ENCODE results near the gene BNIP5.
"Not testable (repeated sequence)": the region's sequence is repeated elsewhere in the genome, so short reads cannot be mapped to it uniquely, and the experiment has no call there.

The BNIP5 gene

DNA sequence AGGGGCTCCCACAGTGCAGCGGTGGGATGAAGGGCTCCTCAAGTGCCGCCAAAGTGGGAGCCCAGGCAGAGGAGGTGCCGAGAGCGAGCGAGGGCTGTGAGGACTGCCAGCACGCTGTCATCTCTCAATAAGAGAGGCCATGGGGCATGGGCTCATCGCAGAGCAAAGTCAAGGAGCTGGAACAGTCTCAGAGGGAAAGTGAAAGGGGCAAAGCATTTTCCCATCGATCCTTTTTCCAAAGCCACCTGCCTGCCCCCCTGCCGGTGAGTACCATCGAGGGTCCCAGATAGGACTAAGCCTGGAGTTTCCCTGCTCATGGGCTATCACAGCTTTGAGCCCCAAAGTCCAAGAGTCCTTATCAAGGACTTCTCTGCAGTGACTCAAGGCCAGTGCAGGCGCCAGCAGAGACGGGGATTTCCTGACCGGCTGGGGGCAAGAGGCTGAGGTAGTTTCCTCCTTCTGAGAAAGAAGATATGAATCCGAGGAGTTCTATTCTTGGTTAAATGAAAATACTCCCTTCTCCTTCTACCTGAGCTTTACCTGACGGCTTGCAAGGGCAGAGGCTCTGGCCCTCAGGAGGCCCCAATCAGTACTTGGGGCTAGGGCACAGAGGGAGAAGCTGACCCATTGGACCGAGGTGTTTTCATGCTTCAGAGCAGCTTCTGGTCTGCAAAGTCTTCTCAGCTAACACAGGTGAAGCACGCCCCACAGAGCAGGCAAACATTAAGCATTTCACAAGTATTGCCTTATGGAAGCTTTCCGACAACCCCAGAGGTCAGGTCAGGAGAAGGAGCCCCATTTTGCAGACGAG is 28.2 kb upstream of the BNIP5 start:
- peak; percentile 20 for DNase-seq

DNA sequence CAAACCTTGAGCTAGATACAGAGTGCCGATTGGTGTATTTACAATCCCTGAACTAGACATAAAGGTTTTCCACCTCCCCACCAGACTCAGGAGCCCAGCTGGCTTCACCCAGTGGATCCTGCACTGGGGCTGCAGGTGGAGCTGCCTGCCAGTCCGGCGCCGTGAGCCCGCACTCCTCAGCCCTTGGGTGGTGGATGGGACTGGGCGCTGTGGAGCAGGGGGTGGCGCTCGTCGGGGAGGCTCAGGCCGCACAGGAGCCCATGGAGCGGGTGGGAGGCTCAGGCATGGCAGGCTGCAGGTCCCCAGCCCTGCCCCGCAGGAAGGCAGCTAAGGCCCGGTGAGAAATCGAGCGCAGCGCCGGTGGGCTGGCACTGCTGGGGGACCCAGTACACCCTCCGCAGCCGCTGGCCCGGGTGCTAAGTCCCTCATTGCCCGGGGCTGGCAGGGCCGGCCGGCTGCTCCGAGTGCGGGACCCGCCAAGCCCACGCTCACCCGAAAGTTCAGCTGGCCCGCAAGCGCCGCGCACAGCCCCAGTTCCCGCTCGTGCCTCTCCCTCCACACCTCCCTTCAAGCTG is 27.5 kb upstream of the BNIP5 start:
- DNase-seq = not testable (repeated sequence)

DNA sequence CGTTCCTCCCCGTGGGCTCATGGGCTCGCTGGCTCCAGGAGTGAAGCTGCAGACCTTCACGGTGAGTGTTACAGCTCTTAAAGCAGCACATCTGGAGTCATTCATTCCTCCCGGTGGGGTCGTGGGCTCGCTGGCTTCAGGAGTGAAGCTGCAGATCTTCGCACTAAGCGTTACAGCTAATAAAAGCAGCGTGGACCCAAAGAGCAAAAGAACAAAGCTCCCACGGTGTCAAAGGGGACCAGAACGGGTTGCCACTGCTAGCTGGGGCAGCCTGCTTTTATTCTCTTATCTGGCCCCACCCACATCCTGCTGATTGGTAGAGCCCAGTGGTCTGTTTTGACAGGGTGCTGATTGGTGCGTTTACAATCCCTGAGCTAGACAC is 26.7 kb upstream of the BNIP5 start:
- DNase-seq = not testable (repeated sequence)

DNA sequence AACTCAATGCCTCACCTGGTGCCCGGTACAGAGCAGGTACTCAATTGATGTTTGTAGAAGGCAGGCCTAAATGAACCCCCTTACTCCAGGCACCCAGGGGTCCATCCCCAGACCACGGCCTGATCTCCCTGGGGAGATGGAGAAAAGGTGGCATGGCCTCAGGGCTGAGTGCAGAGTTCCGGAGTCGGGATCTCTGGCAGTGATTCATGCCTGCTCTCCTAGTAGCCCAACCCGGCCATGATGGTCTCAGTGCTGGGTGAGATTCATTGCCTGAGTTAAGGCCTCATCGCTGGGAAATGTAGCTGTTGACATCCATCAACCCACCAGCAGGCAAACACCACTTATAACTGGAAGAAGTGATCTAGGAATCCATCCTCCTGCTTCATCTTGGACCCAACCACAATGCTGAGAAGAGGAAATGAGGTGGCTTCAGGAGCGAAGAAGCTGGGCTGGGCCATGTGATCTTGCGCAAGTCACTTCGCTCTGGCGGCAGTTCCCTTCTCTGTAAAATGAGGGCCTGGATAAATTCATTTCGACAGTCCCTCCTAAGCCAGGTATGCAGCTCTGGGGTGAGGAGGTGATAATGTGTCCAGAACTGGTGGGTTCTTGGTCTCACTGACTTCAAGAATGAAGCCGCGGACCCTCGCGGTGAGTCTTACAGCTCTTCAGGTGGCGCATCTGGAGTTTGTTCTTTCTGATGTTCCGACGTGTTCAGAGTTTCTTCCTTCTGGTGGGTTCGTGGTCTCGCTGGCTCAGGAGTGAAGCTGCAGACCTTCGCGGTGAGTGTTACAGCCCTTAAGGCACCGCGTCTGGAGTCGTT is 26.1 kb upstream of the BNIP5 start:
- DNase-seq = no peak

DNA sequence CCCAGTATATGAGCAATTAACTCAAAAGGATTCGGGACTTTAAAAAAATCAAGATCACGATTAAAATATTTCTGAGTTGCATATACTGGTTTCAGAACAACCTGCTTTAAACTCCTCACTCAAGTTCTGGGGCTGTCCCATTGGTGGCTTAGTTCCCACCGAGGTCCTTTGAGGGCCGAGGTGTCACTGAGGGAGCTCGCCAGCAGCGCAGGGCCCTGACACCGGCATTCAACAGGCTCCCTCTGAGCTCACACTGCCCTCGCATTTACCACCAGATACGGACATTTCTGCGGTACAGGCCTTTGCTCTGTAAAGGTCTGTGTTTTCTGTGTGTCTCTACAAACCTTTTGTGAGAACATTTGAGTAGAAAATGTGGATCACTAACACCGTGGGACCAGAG is 24.4 kb upstream of the BNIP5 start:
- DNase-seq = no peak

DNA sequence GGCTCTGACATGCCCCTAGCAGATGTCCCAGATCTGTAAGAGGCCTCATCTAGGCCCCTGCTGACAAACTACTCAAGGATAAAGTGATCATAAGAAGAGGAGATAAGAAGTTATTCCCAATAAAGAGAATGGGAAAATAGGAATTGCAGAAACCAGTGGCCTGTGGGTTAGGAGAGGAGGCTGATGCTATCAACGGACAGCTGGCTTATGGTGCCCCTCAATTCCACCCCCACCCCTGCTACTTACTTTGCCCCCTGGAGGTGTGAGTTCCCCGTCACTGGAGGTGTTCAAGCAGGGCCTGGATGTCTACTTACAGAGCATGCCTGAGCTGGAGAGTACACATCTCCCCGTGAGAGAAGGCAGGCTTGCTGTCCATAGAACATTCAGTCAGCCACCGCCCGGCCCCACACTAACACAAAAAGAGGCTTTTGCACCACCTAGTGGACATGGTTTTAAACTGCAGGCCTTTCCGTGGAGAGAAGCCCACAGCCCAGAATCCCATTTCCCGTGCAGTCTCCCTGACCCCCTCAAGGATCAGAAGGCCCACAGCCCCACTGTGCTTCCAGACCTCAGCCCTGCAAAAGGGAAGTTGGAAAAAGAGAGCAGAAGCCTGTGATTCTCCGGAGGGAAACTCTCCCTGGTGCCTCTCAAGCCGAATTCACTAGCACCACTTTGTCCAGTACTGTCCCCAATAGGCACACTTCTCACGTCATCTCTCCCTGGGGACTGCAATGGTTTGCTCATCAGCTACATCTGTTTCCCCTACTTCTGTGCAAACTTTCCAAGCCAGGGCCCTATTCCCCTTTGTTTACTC is 23.8 kb upstream of the BNIP5 start:
- DNase-seq = peak; percentile 77

DNA sequence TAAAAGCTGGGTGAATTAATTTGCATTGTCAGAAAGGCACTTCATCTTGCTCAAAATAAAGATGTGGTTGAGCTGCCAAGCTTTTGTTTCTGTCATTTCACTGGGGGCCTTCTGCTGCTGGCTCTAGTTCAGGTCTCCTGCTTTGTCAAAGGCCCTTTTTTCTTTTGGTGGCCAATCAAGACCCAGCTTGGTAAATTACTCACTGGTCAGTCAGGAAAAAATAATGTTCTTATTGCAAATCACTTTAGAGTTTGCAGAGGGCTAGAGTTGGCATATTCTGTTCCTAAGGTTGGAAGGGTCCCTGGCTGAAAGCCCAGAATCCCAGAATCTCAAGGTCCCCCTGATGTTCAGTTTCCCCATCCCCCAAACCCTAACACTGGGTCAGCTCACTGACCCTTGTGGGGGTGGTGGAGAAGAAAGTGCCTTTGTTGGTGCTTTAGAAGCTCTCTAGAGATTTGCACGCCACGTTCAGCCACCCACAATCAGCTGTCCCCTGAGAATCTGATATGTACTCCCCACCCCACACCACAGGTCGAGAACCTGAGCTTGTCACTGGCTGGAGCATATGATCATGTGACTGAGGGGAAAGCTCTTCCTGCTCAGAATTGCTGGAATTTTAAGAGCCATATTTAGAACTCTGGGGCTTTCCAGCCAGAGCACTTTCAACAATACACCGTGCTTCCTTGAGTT is 21.7 kb upstream of the BNIP5 start:
- no peak for DNase-seq

DNA sequence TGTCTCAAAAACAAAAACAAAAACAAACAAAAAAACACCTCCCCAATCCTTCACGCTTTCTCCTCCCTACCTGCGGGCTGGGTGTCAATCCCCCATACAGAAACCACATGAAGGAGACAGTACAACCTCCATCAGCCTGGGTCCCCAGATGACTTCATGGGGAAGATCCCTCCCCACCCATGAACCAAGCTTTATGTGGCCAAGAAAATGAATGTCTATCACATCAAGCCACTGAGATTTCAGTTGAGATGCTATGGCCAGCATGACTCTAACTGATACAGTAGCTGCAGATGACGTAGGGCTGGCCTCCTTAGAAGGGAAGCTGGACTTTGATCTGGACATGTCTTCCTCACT is 21.2 kb upstream of the BNIP5 start:
- no peak for DNase-seq

DNA sequence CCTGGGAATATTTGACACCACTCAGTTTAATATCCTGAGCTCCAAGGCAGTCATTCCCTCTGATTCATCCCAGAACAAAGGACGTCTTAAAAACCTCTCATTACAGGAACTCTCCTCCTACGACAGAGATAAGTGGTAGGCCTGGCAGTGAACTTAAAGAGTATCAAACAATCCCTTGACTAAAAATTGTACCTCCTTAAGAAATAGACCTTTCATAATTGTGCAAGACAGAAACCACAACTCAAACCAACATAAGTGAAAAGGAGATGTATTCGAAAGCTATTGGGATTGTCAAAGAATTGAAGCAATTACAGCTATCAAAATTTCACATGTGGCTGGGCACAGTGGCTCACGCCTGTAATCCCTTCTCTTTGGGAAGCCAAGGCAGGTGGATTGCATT is 19.1 kb upstream of the BNIP5 start:
- no peak for DNase-seq

DNA sequence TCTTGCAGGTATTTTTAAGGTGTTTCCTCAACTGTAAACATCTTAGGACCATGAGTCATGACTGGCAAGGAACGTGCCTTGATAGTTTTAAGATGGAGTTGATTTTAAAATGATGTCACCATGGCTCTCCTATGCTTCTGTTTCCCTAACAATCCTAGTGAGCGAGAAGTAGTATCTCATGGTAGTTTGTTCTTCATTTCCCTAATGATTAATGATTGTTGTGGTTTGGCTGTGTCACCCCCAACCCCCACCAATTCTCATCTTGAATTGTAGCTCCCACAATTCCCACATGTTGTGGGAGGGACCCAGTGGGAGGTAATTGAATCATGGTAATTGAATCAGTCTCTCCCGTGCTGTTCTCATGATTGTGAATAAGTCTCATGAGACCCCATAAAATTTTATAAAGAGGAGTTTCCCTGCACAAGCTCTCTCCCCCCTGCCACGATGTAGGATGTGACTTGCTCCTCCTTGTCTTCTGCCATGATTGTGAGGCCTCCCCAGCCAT is 16.8 kb upstream of the BNIP5 start:
- no peak for DNase-seq

DNA sequence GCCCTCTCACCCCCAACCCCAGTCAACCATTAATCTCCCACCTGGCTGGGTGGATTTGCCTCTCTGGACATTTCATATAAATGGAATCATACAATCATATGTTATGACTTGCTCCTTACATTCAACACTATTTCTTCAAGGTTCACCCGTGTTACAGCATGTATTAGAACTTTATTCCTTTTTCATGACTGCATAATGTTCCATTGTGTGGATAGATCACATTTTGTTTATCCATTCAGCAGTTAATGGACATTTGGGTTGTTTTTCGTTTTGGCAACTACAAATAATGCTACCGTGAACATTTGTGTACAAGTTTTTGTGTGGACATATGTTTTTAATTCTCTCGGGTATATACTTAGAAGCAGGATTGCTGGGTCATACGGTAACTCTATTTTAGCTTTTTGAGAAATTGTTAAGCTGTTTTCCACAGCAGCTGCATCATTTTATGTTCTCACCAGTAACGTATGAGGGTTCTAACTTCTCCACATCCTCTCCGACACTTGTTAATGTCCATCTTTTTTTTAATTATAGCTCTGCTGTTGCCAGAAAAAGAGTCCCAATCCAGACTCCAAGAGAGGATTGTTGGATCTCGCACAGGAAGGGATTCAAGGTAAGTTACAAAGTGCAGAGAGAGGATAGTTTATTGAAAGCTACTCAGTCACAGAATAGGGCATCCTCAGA is 15.9 kb upstream of the BNIP5 start:
- no peak for DNase-seq

DNA sequence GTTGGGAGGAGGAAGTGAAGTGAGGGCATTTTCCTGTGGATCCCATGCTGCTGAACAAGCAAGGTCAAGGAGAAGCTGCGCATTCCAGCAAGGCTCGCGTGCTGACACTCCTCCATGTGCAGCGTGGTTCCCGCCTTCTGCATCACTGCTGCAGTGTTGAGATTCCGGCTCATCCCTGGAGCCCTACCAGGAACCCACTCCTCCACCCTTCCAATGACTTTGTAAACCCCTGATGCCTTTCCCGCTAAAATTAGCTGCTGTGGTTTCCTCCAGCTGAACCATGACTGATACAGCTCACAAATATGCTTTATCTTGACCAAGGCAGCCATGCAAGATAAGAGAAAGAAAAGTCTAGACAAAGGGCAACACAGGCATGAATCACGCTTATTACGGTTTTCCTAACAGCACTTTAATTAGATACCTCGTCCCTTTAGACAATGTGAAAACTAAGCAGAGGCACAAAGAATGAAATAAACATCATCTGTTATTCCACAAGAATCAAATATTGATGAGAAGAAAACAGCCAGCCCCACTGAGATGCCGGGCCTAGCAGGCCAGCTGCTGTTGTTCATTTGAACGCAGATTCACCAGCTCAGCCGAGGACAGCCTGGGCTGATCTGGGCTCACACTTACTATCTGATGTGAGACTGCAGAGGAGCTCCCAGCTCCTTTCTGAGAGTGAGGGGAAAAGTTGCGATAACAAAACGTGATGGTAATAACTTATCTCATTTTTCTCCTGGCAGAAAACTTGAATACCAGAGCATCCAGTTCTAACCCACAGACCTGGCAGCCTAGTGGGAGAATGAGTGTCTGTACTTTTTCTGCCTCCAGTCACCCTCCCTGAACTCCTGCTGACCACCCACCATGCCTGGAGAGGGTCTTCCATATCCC is 14.2 kb upstream of the BNIP5 start:
- DNase-seq = no peak

DNA sequence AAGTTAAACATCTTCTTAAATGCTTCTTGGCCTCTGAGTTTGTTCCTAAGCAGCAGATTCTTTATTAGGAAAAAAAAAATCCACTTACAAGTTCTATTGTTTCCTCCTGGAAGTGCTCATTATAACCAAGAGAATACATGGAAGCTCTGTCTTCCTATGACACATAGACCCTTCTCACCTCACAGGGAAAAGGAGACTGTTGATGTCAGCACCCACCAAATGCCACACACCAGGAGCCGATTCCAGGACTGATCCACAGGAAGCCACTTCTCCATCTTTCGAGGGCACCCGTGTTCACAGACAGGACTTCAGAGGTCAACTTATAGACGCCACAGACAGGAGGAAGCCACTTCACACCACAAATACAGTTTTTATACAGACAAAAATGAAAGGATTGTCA is 13.4 kb upstream of the BNIP5 start:
- DNase-seq = no peak

DNA sequence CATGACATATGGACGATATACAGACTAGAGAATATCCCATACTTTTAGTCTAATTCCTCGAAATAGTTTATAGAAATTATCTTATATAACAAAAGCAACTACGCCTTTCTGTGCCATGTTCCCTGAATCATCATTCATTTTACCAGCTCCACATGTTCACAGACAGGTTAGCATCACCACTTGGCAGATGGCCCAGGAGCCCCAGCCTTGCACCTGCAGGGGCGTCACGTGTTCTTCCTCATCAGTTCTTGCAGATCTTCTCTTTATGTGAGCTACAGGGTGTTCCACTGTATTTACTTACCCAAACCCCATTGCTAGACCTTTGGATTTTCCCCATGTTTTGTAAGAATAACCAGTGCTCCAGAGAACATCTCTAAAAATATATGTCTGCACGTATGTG is 12.6 kb upstream of the BNIP5 start:
- DNase-seq = no peak

DNA sequence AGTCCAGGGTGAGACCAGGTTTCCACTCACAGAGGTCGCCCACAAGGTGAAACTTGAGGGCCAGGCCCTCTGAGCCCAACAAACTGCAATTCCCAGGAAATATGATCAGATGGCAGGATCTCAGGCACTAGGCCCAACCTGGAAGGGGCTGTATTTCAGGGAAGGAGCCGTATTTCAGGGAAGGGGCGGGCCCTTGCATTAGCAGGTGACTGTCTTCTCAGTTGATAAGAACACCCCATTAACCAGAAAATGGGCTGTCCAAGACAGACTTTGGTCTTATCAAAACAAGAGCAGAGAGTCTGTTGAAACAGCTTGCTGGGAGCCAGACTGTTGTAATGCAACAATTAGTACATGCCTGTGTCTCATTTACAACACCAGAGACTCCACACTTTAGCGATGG is 10.9 kb upstream of the BNIP5 start:
- DNase-seq = no peak

DNA sequence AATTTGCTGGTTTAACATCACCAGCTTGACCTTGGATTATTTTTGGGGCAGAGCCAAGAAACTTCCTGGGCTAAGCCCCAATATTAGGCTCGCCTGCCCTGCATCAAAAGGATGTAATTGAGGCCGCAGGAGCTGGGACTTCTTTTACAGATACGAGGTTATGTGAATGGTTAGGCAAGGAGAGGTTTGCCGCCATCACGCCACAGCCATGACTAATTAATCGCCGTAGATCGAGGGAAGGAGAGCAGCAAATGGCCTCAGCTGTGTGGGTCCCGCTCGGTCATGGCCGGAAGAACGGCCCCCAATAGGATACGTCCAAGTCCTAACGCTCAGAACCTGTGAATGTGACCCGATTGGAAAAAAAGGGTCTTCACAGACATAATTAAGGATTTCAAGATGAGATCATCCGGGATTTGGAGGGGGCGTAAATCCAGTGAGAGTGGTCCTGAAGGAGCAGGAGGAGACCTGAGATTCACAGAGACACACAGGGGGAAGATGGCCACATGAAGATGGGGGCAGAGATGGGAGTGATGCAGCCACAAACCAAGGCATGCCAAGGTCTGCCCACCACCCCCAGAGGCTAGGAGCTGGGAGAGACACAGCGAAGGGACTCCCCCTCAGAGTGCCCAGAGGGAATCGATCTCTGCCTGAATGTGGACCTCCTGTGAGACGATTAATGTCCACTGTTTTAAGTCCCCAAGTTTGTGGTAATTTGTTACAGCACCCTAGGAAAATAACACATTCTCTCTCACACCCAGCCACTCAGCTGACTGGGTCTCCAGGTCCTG is 10.0 kb upstream of the BNIP5 start:
- no peak for DNase-seq

DNA sequence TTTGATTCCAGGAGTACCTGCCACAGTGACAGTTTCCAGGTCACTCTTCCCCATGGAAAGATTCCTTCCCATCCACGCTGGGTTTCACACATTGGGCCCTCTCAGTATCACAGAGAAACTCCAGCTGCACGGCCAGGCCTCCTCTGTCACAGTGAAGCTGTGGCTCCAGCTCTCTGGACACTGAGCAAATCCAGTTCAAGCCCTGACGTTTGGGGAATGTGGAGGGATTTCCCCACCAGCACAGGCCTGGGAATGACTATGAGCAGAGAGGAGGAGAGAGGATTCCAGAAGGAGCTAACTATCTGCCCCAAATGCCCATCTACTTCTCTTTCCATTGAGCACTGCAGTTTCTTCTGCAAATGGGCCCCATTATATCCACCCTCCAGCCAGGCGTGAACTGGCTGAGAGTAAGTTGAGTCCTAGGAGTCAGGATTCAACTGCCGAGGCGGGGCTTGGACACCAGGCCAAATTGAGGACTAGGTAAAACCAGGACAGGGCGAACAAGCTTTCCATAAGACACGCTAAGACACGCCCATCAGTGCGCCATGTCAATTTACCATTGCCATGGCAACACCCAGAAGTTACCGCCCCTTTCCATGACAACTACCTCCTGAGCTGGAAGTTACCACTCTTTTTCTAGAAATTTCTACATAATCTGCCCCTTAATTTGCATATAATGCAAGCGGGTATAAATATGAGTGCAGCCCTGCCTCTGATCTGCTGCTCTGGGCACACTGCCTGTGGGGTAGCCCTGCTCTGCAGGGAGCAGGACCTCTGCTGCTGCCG is 9.2 kb upstream of the BNIP5 start:
- DNase-seq = no peak

DNA sequence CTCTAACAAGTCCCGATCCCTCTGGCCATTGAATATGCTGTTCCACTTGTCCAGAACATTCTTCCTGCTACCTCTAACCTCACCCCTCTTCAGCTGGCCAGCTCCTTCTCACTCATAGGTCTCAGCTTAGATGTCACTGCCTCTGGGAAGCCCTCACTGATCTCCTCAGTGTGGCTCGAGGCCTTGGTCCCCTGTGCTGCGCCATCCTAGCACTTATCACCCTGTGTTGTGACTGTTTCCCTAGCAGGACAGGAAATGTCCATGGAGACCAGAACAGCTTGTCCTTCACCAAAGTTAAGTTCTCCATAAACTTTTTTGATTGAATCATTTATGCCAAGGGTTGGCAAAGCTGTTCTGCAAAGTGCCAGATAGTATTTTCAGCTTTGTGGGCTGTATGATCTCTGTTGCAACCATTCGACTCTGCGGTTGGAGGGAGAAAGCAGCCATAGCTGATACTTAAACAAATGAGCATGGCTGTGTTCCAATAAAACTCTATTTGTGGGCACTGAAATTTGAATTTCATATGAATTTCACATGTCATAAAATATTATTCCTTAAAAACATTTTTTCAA is 6.5 kb upstream of the BNIP5 start:
- DNase-seq = no peak
